Right lung (tissue), 10 donors: ENCODE data around the gene TOR2A. TPM values are rescaled to one million over a fixed set of nuclear protein-coding genes. Genes with fewer than 3 reads are reported as not detected.
"Not testable (repeated sequence)": the region's sequence is repeated elsewhere in the genome, so short reads cannot be mapped to it uniquely, and the experiment has no call there.

Experiments used
- DNase-seq, 2 donors: peaks; one replicate each; pipeline ENCODE4 v3.0.0-alpha.2; 2013
- long read RNA-seq, 8 donors: transcript quantifications; one replicate each; lab custom pipeline, GENCODE V29; 2026
- polyA plus RNA-seq, 5 donors: library from polyadenylated mRNA; unstranded; fragments of 120-200 nt; gene quantifications; one replicate each; pipeline versions ENCODE4 v1.2.1 to v1.2.3, GENCODE V29; 2013; ENCODE audit warnings: inconsistent platforms in 1 of 5, low replicate concordance in 1 of 5; ENCODE audit not compliant: insufficient read length in 5 of 5, insufficient read depth in 1 of 5

The TOR2A gene
- 10 to 100 TPM; 11.1 to 17.7 (median 12.2) TPM for polyA plus RNA-seq
- long read RNA-seq, donor 1, transcript TOR2A-203 (5 exons, 1,523 nt): major isoform, 7 of 94 reads
- long read RNA-seq, donor 1, partial matches to known transcripts: 30 of 94 reads
- long read RNA-seq, donor 1, other reads (novel, unspliced or antisense): 50 of 94 reads
- long read RNA-seq, donor 2, partial matches to known transcripts: 0 of 5 reads
- long read RNA-seq, donor 2, other reads (novel, unspliced or antisense): 0 of 5 reads
- long read RNA-seq, donor 3, transcript TOR2A-203 (5 exons, 1,523 nt): major isoform, 5 of 5 reads
- long read RNA-seq, donor 3, partial matches to known transcripts: 0 of 5 reads
- long read RNA-seq, donor 3, other reads (novel, unspliced or antisense): 0 of 5 reads
- long read RNA-seq, donor 4, partial matches to known transcripts: 0 of 2 reads
- long read RNA-seq, donor 4, other reads (novel, unspliced or antisense): 0 of 2 reads
- long read RNA-seq, donor 5, partial matches to known transcripts: 0 of 11 reads
- long read RNA-seq, donor 5, other reads (novel, unspliced or antisense): 0 of 11 reads
- long read RNA-seq, donor 6, transcript TOR2A-203 (5 exons, 1,523 nt): major isoform, 10 of 13 reads
- long read RNA-seq, donor 6, partial matches to known transcripts: 0 of 13 reads
- long read RNA-seq, donor 6, other reads (novel, unspliced or antisense): 0 of 13 reads
- long read RNA-seq, donor 7, partial matches to known transcripts: 0 of 3 reads
- long read RNA-seq, donor 7, other reads (novel, unspliced or antisense): 0 of 3 reads
- long read RNA-seq, donor 8, partial matches to known transcripts: 0 of 5 reads
- long read RNA-seq, donor 8, other reads (novel, unspliced or antisense): 0 of 5 reads

GRCh38 chr9:127734747-127735529 is at the start of gene TOR2A:
TSS of gene TOR2A (minus strand) at chr9:127735294. CDS start at chr9:127735270, 24 bp downstream.
- DNase-seq: peak; percentile 98 to 99

GRCh38 chr9:127783111-127784008 is 48.3 kb upstream of the TOR2A start:
- DNase-seq: no peak

- DNase-seq: no peak
Measured at GRCh38 chr9:127781806-127782205, 46.7 kb upstream of the TOR2A start.

GRCh38 chr9:127780909-127781308 is 45.8 kb upstream of the TOR2A start:
- not testable (repeated sequence) for DNase-seq

- DNase-seq: no peak
Measured at GRCh38 chr9:127780126-127780885, 45.2 kb upstream of the TOR2A start.

GRCh38 chr9:127779136-127779981 is 44.3 kb upstream of the TOR2A start:
- DNase-seq: no peak

GRCh38 chr9:127778280-127779135 is 43.4 kb upstream of the TOR2A start, which contains the start of gene SH2D3C:
TSS of gene SH2D3C (minus strand) at chr9:127778666. CDS start at chr9:127778627, 39 bp downstream.
- no peak for DNase-seq

GRCh38 chr9:127777368-127777980 is 42.4 kb upstream of the TOR2A start:
- no peak for DNase-seq

GRCh38 chr9:127776924-127777289 is 41.8 kb upstream of the TOR2A start:
- no peak for DNase-seq

GRCh38 chr9:127776195-127776923 is 41.3 kb upstream of the TOR2A start:
- no peak for DNase-seq

- DNase-seq: no peak
Measured at GRCh38 chr9:127773981-127774380, 38.9 kb upstream of the TOR2A start.

- no peak for DNase-seq
Measured at GRCh38 chr9:127773272-127773671, 38.2 kb upstream of the TOR2A start.

GRCh38 chr9:127772603-127773002 is 37.5 kb upstream of the TOR2A start:
- DNase-seq: no peak

- no peak for DNase-seq
Measured at GRCh38 chr9:127771570-127772189, 36.6 kb upstream of the TOR2A start.

- peak; percentile 97 for DNase-seq
Measured at GRCh38 chr9:127770905-127771569, 35.9 kb upstream of the TOR2A start.

GRCh38 chr9:127770583-127770904 is 35.5 kb upstream of the TOR2A start:
- no peak for DNase-seq
